HG03342 (cell line): ENCODE results near the gene SSRP1.

ENCODE experiments used
- ATAC-seq: cut with Tn5 transposase; IDR thresholded peaks from one replicate; pipeline ENCODE4 v1.9.1; 2021; ENCODE audit warnings: mild to moderate bottlenecking, moderate library complexity; ENCODE audit not compliant: unreplicated experiment

The SSRP1 gene

DNA sequence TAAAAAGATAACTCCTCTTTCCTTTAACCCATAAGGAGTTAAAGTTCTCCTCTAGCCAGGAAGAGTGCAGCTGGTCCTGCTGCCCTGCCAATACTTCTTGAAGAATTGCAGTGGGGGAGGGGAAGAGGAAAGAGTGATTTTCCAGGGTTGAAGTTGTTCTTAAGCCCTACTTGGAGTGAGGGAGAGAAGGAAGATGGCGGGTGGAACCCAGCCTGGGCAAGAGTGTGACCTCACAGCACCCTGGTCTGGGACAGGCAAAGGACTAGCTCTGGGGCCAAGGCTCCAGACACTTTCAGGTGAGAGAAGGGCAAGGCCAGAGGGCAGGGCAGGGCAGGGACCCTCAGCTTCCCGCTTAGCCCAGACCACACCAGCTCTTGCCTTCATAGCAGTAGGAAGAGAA, 17.5 kb downstream of the SSRP1 start:
- ATAC-seq, result no peak

- no peak for ATAC-seq
Observed at GRCh38 chr11:57316017-57316416, 19.7 kb downstream of the SSRP1 start.

DNA sequence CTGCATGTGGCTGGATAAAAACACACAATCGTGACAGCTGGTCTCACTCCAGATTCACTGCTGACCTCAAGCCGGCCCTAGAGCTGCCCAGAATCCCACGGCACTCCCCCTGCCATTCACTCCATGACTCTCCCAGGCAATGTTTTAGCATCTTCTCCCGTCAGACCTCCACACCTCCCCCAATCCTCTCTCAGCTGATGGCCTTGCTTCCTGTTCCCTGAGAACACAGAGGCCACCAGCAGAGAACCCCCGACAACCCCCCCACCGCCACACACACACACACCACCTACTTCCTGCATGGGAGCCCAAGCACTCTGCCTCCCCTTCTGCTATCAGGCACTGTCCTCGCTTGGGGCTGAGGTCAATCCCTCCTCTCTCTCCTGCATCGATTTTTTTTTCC, 20.2 kb downstream of the SSRP1 start:
- no peak for ATAC-seq

DNA sequence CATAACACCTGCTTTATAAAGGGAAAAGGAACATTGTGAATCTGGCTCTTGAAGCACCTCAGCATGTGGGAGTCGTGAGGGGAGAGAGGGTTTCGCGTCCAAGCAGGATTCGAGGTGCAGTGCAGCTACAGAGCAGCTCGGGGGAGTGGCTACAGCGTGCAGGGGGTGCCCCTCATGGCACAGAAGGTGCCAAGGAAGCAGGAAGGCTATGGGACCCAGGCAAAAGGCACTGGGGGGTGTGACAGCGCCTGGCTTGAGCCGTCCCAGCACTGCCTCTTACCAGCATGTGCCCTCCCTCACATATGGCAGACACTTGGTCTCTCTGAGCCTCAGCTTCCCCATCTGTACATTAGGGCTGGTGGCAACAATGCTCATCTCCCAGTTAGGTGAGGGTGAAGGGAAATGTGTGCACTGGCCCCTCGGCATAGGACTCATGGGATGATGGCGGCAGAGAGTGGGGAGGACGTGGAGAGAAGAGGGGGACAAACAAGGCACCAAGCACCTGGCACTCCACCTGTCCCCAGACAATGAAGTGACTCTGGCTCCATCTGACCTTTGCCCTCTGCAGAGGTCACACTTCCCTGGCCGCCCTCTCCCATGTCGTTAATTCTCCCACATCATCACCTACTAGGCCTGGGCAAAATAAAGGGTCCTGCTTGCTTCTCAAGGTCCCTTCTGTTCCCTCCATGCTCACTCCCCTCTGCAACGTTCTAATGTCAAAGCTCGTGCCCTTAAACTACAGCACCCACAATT, 21.3 kb downstream of the SSRP1 start:
- ATAC-seq, result no peak

DNA sequence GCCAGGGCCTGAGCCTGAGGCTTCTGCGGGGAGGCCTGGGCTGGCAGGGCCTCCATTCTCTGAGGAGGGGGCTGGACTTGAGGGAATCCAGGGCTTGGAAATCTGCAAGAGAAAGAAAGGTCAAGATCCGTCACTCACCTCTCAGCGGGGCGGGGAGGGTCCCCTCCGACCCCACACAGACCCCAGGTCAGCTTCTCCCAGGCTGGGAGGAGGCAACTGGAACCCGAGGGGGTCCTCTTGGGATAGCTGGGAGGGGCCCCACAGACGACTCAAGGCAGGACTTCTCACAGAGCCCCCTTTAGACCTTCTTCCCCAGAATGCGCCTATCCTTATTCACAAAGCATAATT, 21.9 kb downstream of the SSRP1 start:
- no peak for ATAC-seq

DNA sequence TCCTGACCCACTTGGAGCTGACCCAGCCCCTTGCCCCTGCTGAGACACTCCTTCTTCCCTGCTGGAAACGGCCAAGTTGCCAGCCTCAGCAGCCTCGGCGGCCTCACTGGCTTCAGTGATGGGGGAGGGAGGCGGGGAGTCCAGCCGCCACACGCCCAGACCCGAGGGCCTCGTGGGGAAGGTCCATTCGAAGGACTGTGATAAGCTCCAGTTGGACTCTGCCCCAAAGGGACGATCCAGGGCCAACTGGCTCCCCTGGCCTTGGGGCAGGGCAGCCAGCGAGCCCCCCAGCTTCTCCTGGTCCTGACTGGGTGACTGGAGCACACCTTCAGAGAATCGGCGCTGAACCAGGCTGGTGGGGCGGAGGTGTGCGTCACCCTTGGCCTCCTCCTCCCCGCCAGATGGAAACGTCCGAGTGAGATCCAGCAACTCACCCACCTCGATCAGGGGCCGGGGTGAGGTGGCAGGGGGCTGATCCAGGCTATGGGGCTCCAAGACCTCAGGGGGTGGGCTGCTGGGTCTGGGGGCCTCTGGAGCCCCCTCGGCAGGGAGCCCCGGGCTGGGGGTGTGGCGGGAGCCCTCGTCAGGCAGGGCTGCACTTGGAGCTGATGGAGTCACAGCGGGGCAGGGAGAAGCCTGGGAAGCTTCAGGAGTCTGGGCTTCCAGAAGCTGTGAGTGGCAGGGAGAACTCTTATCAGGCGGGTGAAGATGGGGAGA, 22.5 kb downstream of the SSRP1 start:
- no peak for ATAC-seq

DNA sequence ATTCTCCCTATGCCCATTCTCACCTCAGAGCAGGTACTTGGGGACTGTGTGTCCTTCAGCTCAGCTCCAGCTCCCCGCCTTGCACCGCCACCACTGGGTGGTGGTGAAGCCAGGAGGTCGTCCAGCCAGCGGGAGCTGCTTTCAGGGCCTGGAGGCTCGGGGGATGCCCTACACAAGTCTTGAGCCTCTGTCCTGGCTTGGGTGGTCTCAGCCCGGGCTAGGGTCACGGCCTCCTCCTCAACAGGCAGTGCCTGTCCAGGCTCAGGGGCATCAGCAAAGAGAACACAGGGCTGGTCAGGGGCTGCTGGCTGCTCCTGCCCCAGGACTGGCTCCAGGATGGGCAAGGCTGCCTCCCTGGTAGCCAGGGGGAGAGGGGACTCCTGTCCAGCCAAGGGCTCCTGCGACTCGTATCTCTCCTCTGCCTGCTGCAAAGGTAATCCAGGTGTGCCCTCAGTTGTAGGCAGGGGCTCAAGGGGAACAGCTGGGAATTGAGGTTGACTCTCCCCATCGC, 23.1 kb downstream of the SSRP1 start:
- no peak for ATAC-seq

GRCh38 chr11:57311109-57311936, 24.4 kb downstream of the SSRP1 start:
- ATAC-seq, result peak; percentile 94

DNA sequence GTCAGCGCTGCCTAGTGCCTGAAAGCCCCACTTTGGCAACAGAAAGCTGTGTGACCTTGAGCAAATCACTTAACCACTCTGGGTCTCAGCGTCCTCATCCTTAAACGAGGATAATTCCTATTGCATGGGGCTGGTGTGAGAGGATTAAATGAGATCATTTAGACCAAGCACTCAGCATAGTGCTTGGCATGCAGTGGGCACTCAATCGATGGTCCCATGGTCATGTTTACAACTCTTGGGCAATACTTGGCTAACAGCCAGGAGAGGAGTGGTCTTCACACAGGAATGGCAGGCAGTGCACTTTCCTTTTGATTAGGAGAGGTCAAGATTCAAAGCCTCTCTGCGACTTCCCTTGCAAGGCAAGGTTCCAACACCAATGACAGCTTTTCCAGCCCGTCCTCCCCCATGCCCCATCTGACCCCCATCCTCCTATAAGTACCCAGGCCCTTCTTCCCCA, 25.0 kb downstream of the SSRP1 start:
- no peak for ATAC-seq

- ATAC-seq, result no peak
Observed at GRCh38 chr11:57310091-57310490, 25.6 kb downstream of the SSRP1 start.

GRCh38 chr11:57309106-57310059, 26.3 kb downstream of the SSRP1 start:
- no peak for ATAC-seq

DNA sequence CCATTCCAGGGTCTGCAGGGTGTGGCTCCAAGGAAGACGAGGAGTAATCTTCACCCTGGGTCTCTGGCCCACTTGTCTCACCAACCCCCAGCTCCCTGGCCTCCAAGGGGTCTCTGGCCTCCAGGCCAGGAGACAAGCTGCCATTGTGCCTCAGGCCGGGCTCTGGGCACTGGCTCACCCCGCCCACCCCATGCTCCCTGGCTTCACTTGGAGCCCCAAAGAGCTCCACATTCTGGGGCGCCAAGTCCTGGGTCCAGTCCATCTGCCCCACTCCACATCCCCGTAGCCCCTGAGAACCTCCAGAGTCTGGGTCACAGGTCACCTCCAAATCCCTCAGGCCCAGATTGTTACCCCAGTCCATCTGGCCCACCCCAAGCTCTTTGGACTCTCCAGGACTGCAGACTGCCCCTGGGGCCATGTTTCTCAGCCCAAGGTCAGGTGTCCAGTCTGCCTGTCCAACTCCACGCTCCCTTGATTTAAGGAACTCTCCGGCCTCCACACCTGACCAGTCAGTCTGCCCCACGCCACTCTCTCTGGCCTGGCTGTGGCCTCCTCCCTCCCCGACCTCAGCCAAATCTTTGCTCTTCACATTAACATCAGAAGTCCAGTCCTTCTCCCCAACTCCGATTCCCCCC, 27.1 kb downstream of the SSRP1 start:
- no peak for ATAC-seq

DNA sequence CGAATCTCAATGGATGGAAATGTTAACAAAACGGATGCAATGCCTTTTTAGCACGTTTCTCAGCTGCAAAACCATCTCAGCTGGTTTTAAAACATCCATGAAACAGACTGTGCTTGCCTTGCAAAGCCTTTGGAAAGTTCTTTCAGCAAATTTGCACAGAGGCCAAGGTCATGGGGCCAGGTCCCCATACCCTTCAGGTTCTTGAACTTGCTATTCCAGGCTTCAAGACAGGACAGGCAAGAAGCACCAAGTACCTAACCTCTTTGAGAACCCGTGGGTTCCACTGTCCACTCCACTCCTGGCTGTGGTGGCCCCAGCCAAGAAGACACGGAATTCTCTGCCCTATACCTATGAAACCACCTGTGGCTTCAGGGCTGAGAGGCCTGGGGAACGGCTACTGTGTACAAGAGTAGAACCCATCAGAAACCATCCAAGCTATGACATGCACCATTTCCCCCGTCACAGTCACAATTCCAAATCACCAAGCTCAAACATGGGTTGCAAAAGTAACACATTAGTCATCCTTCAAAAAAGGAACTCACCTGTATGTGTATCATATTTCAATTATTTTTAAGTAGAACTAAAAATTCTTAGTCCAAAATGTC, 27.9 kb downstream of the SSRP1 start:
- ATAC-seq, result no peak

- ATAC-seq, result no peak
Observed at GRCh38 chr11:57306940-57307565, 28.6 kb downstream of the SSRP1 start.

- no peak for ATAC-seq
Observed at GRCh38 chr11:57306161-57306876, 29.4 kb downstream of the SSRP1 start.

DNA sequence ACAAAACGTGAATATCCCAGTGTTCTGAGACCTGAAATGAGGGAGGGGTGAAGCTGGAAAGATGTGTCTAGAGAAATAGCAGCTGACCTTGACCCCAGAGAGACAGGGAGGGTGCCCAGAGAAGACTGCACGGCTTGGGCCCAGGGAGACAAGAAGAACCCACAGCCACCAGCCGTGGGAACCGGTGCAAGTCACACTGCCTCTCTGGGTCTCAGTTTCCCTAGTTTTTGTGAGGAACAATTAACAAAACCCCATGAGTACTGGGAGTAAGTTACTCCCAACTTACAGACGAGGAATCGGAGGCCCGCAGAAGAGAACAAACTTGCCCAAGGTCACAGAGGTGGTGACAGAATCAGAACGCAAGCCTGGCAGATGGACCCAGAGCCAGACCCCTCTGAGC, 30.2 kb downstream of the SSRP1 start:
- ATAC-seq, result no peak

DNA sequence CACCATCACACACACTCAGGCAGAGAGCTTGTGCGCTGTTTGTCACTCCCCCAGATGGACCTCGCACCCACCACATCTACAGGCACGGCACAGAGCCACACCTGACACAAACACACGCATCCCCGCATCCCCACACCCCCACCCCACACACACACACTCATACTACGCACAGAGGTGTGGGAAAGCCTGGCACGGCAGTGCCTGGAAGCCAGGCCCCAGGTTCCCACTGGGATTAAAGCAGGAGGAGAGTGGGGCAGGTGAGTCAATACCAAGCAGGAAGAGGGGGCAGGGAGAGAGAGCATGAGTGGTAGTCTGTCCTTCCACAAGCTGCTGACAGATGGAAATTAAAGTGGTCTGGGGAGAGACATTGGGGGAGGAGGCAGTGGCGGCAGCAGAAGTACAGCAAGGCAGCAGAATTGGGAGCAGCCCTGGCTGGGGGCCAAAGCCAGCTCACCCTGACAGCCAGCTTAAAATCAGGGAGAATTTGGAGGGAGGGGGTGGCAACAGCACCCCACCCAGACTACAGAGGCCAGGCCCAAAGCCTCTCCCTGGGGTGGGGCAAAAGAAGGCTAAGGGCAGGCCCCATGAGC, 31.6 kb downstream of the SSRP1 start:
- no peak for ATAC-seq
